ENCODE measurements around the gene EXO1.
"Not testable (repeated sequence)": the region's sequence is repeated elsewhere in the genome, so short reads cannot be mapped to it uniquely, and the experiment has no call there.

Gene EXO1

DNA sequence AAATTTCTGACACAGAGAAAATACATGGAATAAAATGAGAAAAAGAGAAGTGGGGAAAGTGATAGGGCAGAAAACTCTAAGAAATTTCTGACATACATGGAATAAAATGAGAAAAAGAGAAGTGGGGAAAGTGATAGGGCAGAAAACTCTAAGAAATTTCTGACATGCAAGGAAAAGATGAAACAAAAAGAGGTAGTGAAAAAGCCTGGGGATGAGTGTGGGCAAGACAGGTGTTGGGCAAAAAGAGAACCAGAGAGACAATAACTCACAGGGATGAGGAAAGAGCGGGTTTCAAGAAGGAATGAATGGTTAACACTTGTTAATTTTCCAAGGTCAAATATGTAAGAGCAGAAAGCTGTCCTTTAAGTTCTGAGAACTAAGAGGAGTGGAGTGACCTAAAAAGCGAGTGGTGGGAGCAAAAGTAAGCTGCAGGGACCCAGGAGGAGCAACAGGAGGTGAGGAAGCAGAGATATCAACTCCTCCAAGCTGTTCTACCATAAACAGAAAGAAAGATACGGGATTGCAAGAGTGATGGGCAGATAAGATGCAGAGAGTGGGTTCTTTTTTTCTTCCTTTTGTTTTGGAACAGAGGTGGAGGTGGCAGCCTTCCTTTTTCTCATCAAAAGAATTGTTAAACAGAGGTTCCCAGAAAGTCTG is 29.9 kb upstream of the EXO1 start:
- Histone ChIP-seq H3K9me3 (ENCODE audit: control insufficient read depth, insufficient read depth, low read depth, low read length) (no peaks in the 10 kb centered on the region), H3K27ac (ENCODE audit: low read depth, low read length) (no peak overlapping the region), H3K9ac (ENCODE audit: low read length) (no peak overlapping the region), H3K4me3 (ENCODE audit: low read depth, low read length) (no peak overlapping the region), H3K4me1 (ENCODE audit: control insufficient read depth, insufficient read depth, low read length) (no peaks in the 10 kb centered on the region), H3K27me3 (ENCODE audit: control insufficient read depth, insufficient read depth, low read length) (no peaks in the 10 kb centered on the region), H3K36me3 (ENCODE audit: control insufficient read depth, insufficient read depth, low read length) (no peaks in the 10 kb centered on the region)

DNA sequence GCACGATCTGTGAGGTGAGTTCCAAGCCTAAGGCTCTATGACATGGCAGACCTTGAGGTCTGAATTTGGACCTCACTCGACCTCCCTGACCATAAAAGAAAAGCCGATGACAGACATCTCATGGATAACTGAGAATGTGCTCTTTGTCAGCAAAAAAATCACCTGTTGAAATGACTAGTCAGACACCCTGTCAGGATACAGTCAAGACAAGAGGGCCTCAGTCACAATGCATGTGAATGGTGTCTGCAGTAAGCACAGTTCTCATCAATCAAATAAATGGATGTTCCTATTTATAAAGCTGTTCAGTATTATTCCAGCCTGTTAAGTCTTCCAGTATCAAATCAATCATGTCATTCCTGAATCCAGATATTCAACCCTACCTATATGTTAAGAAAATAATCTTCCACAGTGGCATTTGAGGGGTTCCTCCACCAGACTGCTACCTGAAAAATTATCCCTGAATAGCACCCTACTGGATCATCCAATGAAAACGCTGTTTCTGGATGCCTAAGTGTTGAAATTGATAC is 28.6 kb upstream of the EXO1 start:
- Histone ChIP-seq H3K27me3 (ENCODE audit: control insufficient read depth, insufficient read depth, low read length) (no peaks in the 10 kb centered on the region), H3K4me1 (ENCODE audit: control insufficient read depth, insufficient read depth, low read length) (no peaks in the 10 kb centered on the region), H3K36me3 (ENCODE audit: control insufficient read depth, insufficient read depth, low read length) (no peaks in the 10 kb centered on the region)

DNA sequence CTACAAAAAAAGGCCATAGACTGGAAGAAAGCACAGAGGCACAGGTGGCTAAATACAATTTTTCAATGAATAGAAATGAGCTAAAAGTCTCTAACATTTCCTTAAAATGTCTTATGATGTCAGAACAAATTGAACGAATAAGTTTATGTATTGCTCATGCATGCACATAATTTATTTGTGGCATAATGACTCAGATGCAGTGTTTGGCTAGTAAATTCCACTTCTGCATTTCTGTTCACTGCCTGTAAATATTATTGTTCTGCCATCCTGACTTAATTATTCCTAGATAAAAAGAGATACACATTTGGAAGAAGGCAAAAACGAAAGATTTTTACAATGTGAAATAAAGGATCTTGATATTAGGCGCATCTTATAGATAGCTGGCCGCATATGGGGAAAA is 26.6 kb upstream of the EXO1 start:
- H3K9me3 ChIP-seq (ENCODE audit: control insufficient read depth, insufficient read depth, low read depth, low read length) = no peaks in the 10 kb centered on the region
- no peak overlapping the region for H3K9ac ChIP-seq (ENCODE audit: low read length)

More for the DNA sequence above, 28.6 kb upstream of the EXO1 start:
- Histone ChIP-seq H3K4me3 (ENCODE audit: low read depth, low read length) (no peak overlapping the region), H3K9ac (ENCODE audit: low read length) (no peak overlapping the region), H3K27ac (ENCODE audit: low read depth, low read length) (no peak overlapping the region), H3K9me3 (ENCODE audit: control insufficient read depth, insufficient read depth, low read depth, low read length) (no peaks in the 10 kb centered on the region)

DNA sequence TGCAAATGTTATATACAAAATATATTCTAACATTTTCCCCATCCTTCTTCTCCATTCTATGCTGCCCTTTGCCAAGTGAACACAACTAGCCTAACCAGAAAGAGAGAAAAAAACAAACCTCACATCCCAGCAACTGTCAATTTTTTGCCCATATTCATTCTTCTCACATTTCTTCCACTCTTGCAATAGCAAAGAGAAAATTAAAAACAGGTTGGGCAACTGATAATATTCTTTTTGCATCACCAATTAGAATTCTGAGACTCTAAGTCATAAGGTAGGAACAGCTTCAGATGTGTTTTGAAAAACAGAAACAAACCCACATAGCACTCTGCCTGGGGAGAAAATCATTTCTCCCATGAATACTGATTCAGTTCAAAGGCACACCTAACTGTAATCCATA is 25.2 kb upstream of the EXO1 start:
- H3K9me3 ChIP-seq (ENCODE audit: control insufficient read depth, insufficient read depth, low read depth, low read length) = no peaks in the 10 kb centered on the region
- H3K27me3 ChIP-seq (ENCODE audit: control insufficient read depth, insufficient read depth, low read length) = no peaks in the 10 kb centered on the region
- no peak overlapping the region for H3K27ac ChIP-seq (ENCODE audit: low read depth, low read length)
- H3K36me3 ChIP-seq (ENCODE audit: control insufficient read depth, insufficient read depth, low read length) = no peaks in the 10 kb centered on the region
- H3K4me1 ChIP-seq (ENCODE audit: control insufficient read depth, insufficient read depth, low read length) = no peaks in the 10 kb centered on the region
- H3K9ac ChIP-seq (ENCODE audit: low read length) = no peak overlapping the region
- no peak overlapping the region for H3K4me3 ChIP-seq (ENCODE audit: low read depth, low read length)

More for the DNA sequence above, 26.6 kb upstream of the EXO1 start:
- Histone ChIP-seq H3K4me1 (ENCODE audit: control insufficient read depth, insufficient read depth, low read length) (no peaks in the 10 kb centered on the region), H3K27me3 (ENCODE audit: control insufficient read depth, insufficient read depth, low read length) (no peaks in the 10 kb centered on the region), H3K4me3 (ENCODE audit: low read depth, low read length) (no peak overlapping the region), H3K36me3 (ENCODE audit: control insufficient read depth, insufficient read depth, low read length) (no peaks in the 10 kb centered on the region), H3K27ac (ENCODE audit: low read depth, low read length) (no peak overlapping the region)

DNA sequence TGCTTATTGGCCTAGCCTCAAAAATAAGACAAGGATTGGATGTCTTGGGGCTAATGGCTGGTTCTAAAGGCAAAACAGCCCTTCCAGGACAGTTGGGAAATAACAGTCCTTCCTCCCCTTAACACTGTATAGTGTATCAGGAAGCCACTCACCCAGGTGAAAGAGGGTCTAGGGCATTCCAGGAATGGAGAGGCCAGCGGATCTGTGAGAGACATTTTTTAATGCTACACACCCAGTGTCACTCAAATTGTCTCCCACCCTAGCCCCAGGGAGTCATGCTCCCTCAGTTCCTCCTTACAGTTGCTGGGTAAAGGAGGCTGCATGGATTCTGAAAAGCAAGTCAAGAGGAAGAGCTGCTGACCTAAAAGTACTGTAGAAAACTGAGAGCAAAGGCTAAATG is 24.1 kb upstream of the EXO1 start:
- no peak overlapping the region for H3K9ac ChIP-seq (ENCODE audit: low read length)
- H3K27me3 ChIP-seq (ENCODE audit: control insufficient read depth, insufficient read depth, low read length) = no peaks in the 10 kb centered on the region
- H3K4me1 ChIP-seq (ENCODE audit: control insufficient read depth, insufficient read depth, low read length) = no peaks in the 10 kb centered on the region
- no peaks in the 10 kb centered on the region for H3K36me3 ChIP-seq (ENCODE audit: control insufficient read depth, insufficient read depth, low read length)
- no peaks in the 10 kb centered on the region for H3K9me3 ChIP-seq (ENCODE audit: control insufficient read depth, insufficient read depth, low read depth, low read length)
- no peak overlapping the region for H3K27ac ChIP-seq (ENCODE audit: low read depth, low read length)
- no peak overlapping the region for H3K4me3 ChIP-seq (ENCODE audit: low read depth, low read length)

DNA sequence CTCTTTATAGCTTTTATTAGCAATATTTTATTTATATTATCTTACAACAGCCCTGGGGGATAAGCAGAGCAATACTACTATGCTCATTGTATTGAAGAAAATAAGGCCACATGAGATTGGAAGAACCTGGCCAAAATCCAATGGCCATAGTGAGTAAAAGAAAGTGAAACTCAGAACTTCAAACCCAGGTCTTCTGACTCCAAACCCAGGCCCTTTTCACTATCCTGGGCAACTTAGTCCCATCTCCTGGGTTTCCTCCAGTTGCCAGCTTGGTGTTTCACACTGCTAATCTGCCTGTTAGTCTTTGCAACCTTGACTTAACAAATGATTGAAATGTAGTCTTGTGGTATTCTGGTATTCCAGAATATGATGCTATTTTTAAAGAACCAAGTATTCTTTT is 22.4 kb upstream of the EXO1 start:
- H3K4me3 ChIP-seq (ENCODE audit: low read depth, low read length) = no peak overlapping the region
- no peaks in the 10 kb centered on the region for H3K36me3 ChIP-seq (ENCODE audit: control insufficient read depth, insufficient read depth, low read length)
- no peak overlapping the region for H3K27ac ChIP-seq (ENCODE audit: low read depth, low read length)
- no peak overlapping the region for H3K9ac ChIP-seq (ENCODE audit: low read length)
- H3K27me3 ChIP-seq (ENCODE audit: control insufficient read depth, insufficient read depth, low read length) = no peaks in the 10 kb centered on the region
- no peaks in the 10 kb centered on the region for H3K9me3 ChIP-seq (ENCODE audit: control insufficient read depth, insufficient read depth, low read depth, low read length)
- H3K4me1 ChIP-seq (ENCODE audit: control insufficient read depth, insufficient read depth, low read length) = no peaks in the 10 kb centered on the region

DNA sequence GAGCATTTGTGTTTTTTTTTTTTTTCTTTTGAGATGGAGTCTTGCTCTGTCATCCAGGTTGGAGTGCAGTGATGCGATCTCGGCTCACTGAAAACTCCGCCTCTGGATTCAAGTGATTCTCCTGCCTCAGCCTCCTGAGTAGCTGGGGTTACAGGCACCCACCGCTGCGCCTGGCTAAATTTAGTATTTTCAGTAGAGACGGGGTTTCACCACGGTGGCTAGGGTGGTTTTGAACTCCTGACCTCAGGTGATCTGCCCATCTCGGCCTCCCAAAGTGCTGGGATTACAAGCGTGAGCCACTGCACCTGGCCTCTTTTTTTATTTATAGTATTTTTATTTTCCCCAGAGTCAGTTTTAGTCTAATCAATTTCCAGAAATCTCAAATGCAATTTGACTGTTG is 21.4 kb upstream of the EXO1 start:
- H3K27ac ChIP-seq (ENCODE audit: low read depth, low read length); H3K27me3 ChIP-seq (ENCODE audit: control insufficient read depth, insufficient read depth, low read length); H3K4me3 ChIP-seq (ENCODE audit: low read depth, low read length); H3K9me3 ChIP-seq (ENCODE audit: control insufficient read depth, insufficient read depth, low read depth, low read length); H3K36me3 ChIP-seq (ENCODE audit: control insufficient read depth, insufficient read depth, low read length); H3K9ac ChIP-seq (ENCODE audit: low read length); H3K4me1 ChIP-seq (ENCODE audit: control insufficient read depth, insufficient read depth, low read length): not testable (repeated sequence)

DNA sequence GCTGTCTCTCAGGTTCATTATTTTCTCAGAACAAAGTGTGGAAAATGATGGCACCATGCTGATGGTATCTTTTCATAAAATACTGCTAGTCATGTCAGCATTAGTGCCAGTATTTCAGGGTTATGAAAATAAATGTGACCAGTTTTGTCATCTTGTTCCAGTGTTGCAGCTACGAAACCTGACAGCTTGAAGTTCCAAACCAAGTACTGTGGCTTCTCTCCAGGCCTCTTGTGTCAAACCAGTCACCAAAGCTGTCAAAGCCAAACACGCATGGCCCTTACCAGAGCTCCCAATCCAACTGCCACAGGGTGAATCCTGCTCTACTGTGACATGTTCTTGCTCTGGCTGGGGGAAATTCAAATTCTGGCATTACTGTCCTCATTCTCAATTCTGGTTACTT is 20.7 kb upstream of the EXO1 start:
- H3K9ac ChIP-seq (ENCODE audit: low read length) = no peak overlapping the region
- H3K27me3 ChIP-seq (ENCODE audit: control insufficient read depth, insufficient read depth, low read length) = no peaks in the 10 kb centered on the region
- no peaks in the 10 kb centered on the region for H3K4me1 ChIP-seq (ENCODE audit: control insufficient read depth, insufficient read depth, low read length)
- no peaks in the 10 kb centered on the region for H3K9me3 ChIP-seq (ENCODE audit: control insufficient read depth, insufficient read depth, low read depth, low read length)
- no peak overlapping the region for H3K27ac ChIP-seq (ENCODE audit: low read depth, low read length)
- no peaks in the 10 kb centered on the region for H3K36me3 ChIP-seq (ENCODE audit: control insufficient read depth, insufficient read depth, low read length)
- H3K4me3 ChIP-seq (ENCODE audit: low read depth, low read length) = no peak overlapping the region

DNA sequence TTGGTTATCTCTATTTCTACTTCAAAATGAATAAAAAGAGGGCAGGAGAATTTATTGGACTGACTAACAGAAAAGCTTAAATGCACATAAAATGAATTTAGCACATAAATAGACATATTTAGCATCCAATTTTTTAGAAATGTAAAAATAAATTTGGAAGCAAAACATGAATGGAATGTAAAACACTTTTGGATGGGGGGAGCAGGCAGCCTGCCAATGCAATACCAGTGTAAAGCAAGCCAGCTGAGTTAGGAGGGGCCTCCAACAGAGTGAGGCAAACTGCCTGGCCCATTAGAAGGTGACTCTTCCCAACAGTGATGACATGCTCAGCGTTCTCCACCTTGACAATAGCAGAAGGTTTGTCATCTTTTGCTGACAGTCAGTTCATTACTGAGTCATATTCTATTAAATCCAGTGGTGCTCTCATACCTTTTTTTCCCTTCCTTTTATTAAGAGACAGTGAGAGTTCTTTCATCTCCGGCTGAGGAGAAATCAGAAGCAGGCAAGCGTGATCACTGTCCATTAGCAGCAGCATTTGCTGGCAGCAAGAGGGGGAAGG is 19.5 kb upstream of the EXO1 start:
- no peaks in the 10 kb centered on the region for H3K4me1 ChIP-seq (ENCODE audit: control insufficient read depth, insufficient read depth, low read length)
- H3K4me3 ChIP-seq (ENCODE audit: low read depth, low read length) = no peak overlapping the region
- no peak overlapping the region for H3K9ac ChIP-seq (ENCODE audit: low read length)
- H3K9me3 ChIP-seq (ENCODE audit: control insufficient read depth, insufficient read depth, low read depth, low read length) = no peaks in the 10 kb centered on the region
- no peaks in the 10 kb centered on the region for H3K27me3 ChIP-seq (ENCODE audit: control insufficient read depth, insufficient read depth, low read length)
- H3K27ac ChIP-seq (ENCODE audit: low read depth, low read length) = no peak overlapping the region
- no peaks in the 10 kb centered on the region for H3K36me3 ChIP-seq (ENCODE audit: control insufficient read depth, insufficient read depth, low read length)

DNA sequence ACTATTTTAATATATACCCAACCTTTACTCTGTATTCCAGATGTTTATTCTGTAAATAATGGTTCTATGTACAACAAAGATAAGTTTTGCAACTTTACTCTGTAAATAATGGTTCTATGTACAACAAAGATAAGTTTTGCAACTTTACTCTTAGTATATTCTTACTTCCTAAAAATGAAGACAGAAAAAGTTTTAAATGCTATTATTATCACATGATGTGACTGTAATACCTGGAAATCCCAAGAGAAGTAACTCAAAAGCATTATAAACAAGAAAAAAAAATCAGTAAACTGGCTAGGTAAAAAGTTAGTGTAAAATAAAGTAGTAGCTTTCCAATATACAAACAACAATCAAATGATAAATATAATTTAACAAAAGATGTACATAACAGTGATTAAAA is 18.5 kb upstream of the EXO1 start:
- Histone ChIP-seq H3K27ac (ENCODE audit: low read depth, low read length) (no peak overlapping the region), H3K4me1 (ENCODE audit: control insufficient read depth, insufficient read depth, low read length) (no peaks in the 10 kb centered on the region), H3K36me3 (ENCODE audit: control insufficient read depth, insufficient read depth, low read length) (no peaks in the 10 kb centered on the region), H3K27me3 (ENCODE audit: control insufficient read depth, insufficient read depth, low read length) (no peaks in the 10 kb centered on the region), H3K9me3 (ENCODE audit: control insufficient read depth, insufficient read depth, low read depth, low read length) (no peaks in the 10 kb centered on the region), H3K4me3 (ENCODE audit: low read depth, low read length) (no peak overlapping the region), H3K9ac (ENCODE audit: low read length) (no peak overlapping the region)

DNA sequence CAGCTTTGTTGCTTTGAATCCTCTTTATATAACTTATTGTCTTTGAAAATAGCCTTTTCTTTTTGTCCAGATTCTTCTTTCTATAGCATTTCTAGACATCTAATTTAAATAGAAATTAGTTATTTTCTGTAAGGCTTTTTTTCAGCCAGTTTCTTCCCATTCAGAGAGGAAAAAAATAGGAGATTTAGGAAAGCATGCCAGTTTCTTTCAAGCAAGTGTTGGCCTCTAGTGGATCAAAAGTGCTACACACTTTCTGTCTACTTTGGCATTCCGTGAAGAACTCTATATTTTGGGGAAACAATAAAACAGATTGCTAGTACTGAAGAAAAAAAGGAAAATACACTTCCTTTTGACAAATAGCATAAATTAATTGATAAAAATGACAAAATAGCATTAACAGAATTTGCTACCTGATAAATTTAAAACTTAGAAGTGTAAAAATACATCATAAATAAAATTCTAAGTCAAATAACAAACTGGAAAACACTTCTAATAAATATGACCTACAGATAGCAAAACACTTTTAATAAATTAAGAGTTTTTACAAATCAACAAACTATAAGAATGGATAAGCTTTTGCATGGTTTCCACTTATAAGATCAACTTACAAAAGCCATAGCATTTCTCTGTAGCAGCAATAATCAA is 13.1 kb upstream of the EXO1 start:
- H3K4me1 ChIP-seq (ENCODE audit: control insufficient read depth, insufficient read depth, low read length) = no peaks in the 10 kb centered on the region
- H3K4me3 ChIP-seq (ENCODE audit: low read depth, low read length) = no peak overlapping the region
- no peaks in the 10 kb centered on the region for H3K9me3 ChIP-seq (ENCODE audit: control insufficient read depth, insufficient read depth, low read depth, low read length)
- no peaks in the 10 kb centered on the region for H3K27me3 ChIP-seq (ENCODE audit: control insufficient read depth, insufficient read depth, low read length)
- H3K36me3 ChIP-seq (ENCODE audit: control insufficient read depth, insufficient read depth, low read length) = no peaks in the 10 kb centered on the region
- H3K9ac ChIP-seq (ENCODE audit: low read length) = no peak overlapping the region
- no peak overlapping the region for H3K27ac ChIP-seq (ENCODE audit: low read depth, low read length)

Measured in HUES6 (cell line).